Measurements from ENCODE around the gene KIT.

The KIT gene

GRCh38 chr4:54716478-54717065 lies 58.8 kb downstream of the KIT start:
- no peak for TF ChIP-seq CTCF (IDR thresholded peaks at IDR 0.05; ENCODE audit: insufficient read depth, missing control alignments)
- FAIRE-seq (no peak), DNase-seq (ENCODE audit: insufficient read length, low spot score) (no peak)

- FAIRE-seq (no peak), DNase-seq (ENCODE audit: insufficient read length, low spot score) (no peak)
- no peak for TF ChIP-seq CTCF (IDR thresholded peaks at IDR 0.05; ENCODE audit: insufficient read depth, missing control alignments)
Measured at GRCh38 chr4:54717694-54718093, 59.9 kb downstream of the KIT start.

- no peak for TF ChIP-seq CTCF (IDR thresholded peaks at IDR 0.05; ENCODE audit: insufficient read depth, missing control alignments)
- DNase-seq (ENCODE audit: insufficient read length, low spot score) (no peak), FAIRE-seq (no peak)
Measured at GRCh38 chr4:54719378-54719777, 61.6 kb downstream of the KIT start.

- DNase-seq (ENCODE audit: insufficient read length, low spot score) (no peak), FAIRE-seq (no peak)
- no peak for TF ChIP-seq CTCF (IDR thresholded peaks at IDR 0.05; ENCODE audit: insufficient read depth, missing control alignments)
Measured at GRCh38 chr4:54723220-54723619, 65.5 kb downstream of the KIT start.

GRCh38 chr4:54723820-54724219 lies 66.1 kb downstream of the KIT start:
- FAIRE-seq (no peak), DNase-seq (ENCODE audit: insufficient read length, low spot score) (no peak)
- no peak for TF ChIP-seq CTCF (IDR thresholded peaks at IDR 0.05; ENCODE audit: insufficient read depth, missing control alignments)

- no peak for DNase-seq (ENCODE audit: insufficient read length, low spot score)
- TF ChIP-seq CTCF (IDR thresholded peaks at IDR 0.05; ENCODE audit: insufficient read depth, missing control alignments) = no peak
- no peak for FAIRE-seq
Measured at GRCh38 chr4:54726907-54727306, 69.2 kb downstream of the KIT start.

GRCh38 chr4:54727346-54727745 lies 69.6 kb downstream of the KIT start:
- FAIRE-seq (no peak), DNase-seq (ENCODE audit: insufficient read length, low spot score) (no peak)
- TF ChIP-seq CTCF (IDR thresholded peaks at IDR 0.05; ENCODE audit: insufficient read depth, missing control alignments) = no peak
